Transverse colon (tissue), 4 donors: ENCODE results near the gene OR51B6. TPM values are rescaled to one million over a fixed set of nuclear protein-coding genes. Genes with fewer than 3 reads are reported as not detected.

ENCODE experiments used
- DNase-seq: peaks from one replicate; pipeline ENCODE4 v3.0.0-alpha.2; 2019
- H3K27ac ChIP-seq, 4 donors: fragments of 200-600 bp; sonication (generic); 2 replicates each; pipeline ENCODE4 v1.5.1; 2016 to 2018; ENCODE audit warnings: inconsistent platforms in 4 of 4
- H3K27me3 ChIP-seq: fragments of 200-600 bp; sonication (generic); 2 replicates; pipeline ENCODE4 v1.5.1; 2017; ENCODE audit warnings: inconsistent platforms
- H3K36me3 ChIP-seq, 4 donors: fragments of 200-600 bp; sonication (generic); 2 replicates each; pipeline ENCODE4 v1.5.1; 2017 to 2019; ENCODE audit warnings: inconsistent platforms in 4 of 4
- H3K4me1 ChIP-seq, 4 donors: fragments of 200-600 bp; sonication (generic); 2 replicates each; pipeline ENCODE4 v1.5.1; 2017 to 2020; ENCODE audit warnings: inconsistent platforms in 4 of 4
- H3K4me3 ChIP-seq, 4 donors: fragments of 200-600 bp; sonication (generic); 1 replicate in 1 of 4; 2 replicates in 3 of 4; pipeline versions ENCODE4 v1.5.1 to v1.6.1; 2017 to 2019; ENCODE audit warnings: inconsistent platforms in 4 of 4
- H3K9me3 ChIP-seq, 2 donors: fragments of 200-600 bp; sonication (generic); 2 replicates each; pipeline ENCODE4 v1.5.1; 2017 to 2019; ENCODE audit warnings: inconsistent platforms in 2 of 2
- CTCF ChIP-seq, 5 experiments: fragments of 200-600 bp in 3 of 5; fragments of 450-650 bp in 2 of 5; sonication (generic) in 3 of 5; IDR thresholded peaks; 1 replicate in 2 of 5; 2 replicates in 3 of 5; pipeline ENCODE4 v1.5.1; 2016 to 2017; ENCODE audit warnings: antibody characterized with exemption in 5 of 5, inconsistent platforms in 3 of 5, mild to moderate bottlenecking in 2 of 5, moderate library complexity in 1 of 5
- EP300 ChIP-seq: sonication (generic); formaldehyde crosslinking; IDR thresholded peaks from one replicate; pipeline ENCODE4 v1.6.1; 2017; ENCODE audit warnings: antibody characterized with exemption, low read depth
- POLR2A ChIP-seq: fragments of 450-650 bp; IDR thresholded peaks from one replicate; pipeline ENCODE4 v1.6.1; 2016; ENCODE audit warnings: antibody characterized with exemption, mild to moderate bottlenecking, moderate library complexity
- POLR2AphosphoS5 ChIP-seq, 3 donors: sonication (generic); formaldehyde crosslinking; IDR thresholded peaks; one replicate each; pipeline ENCODE4 v1.6.1; 2016; ENCODE audit warnings: antibody characterized with exemption in 3 of 3
- WGBS, 2 donors: methylation state at CpG; one replicate each; pipeline ENCODE4 v1.1.5; 2018; ENCODE audit warnings: low coverage in 1 of 2; 5-methylcytosine and 5-hydroxymethylcytosine counted together
- in situ Hi-C, 4 donors: fragments of 200-750 bp; cut with MboI; loops; one replicate each; pipeline versions ENCODE4 v1.15.0 to v1.15.1; 2017; ENCODE audit warnings: low sequenced_read_pairs in 3 of 4, low pct_ligation_motif_present in 1 of 4, low pct_unique_long_range_greater_than_20kb in 1 of 4
- intact Hi-C: fragments of 100-400 bp; cut with DNase I; formaldehyde crosslinking; loops from one replicate; pipeline ENCODE4 v1.15.1; 2023; ENCODE audit warnings: low total_unique reads
- total RNA-seq, 4 donors: library from RNA; depleted of rRNA; stranded (reverse); fragments of >200 nt; gene quantifications; one replicate each; pipeline ENCODE4 v1.1.0, GENCODE V29; 2016

Gene OR51B6
- total RNA-seq, 4 donors from 2014 or later = not detected

- H3K4me1 ChIP-seq = no peaks in the 10 kb centered on the region
- no peak overlapping the region for H3K27ac ChIP-seq
- no peaks in the 10 kb centered on the region for H3K9me3 ChIP-seq
- H3K27me3 ChIP-seq = no peaks in the 10 kb centered on the region
- TF ChIP-seq POLR2AphosphoS5 (IDR thresholded peaks at IDR 0.05) (no peak), EP300 (no peak), CTCF (IDR thresholded peaks at IDR 0.05) (no peak), POLR2A (no peak)
- H3K36me3 ChIP-seq = no peaks in the 10 kb centered on the region
- H3K4me3 ChIP-seq = no peak overlapping the region
- in situ Hi-C loops = no loop called here
- WGBS, 2 donors = 25 to 69% methylated on average over 2 of the region's 2 CpGs
- DNase-seq = no peak
- intact Hi-C loops = no loop called here
These were observed 16.3 kb downstream of the OR51B6 start for GRCh38 chr11:5367448-5368074.

GRCh38 chr11:5368502-5369043 lies 17.3 kb downstream of the OR51B6 start:
- no peaks in the 10 kb centered on the region for H3K9me3 ChIP-seq
- intact Hi-C loops (no loop called here), in situ Hi-C loops (no loop called here)
- H3K4me3 ChIP-seq = no peak overlapping the region
- 55 to 74% methylated on average over 3 of the region's 3 CpGs for WGBS, 2 donors
- no peaks in the 10 kb centered on the region for H3K4me1 ChIP-seq
- no peaks in the 10 kb centered on the region for H3K36me3 ChIP-seq
- H3K27ac ChIP-seq = no peak overlapping the region
- TF ChIP-seq POLR2A (no peak), CTCF (IDR thresholded peaks at IDR 0.05) (no peak), POLR2AphosphoS5 (IDR thresholded peaks at IDR 0.05) (no peak), EP300 (no peak)
- H3K27me3 ChIP-seq = no peaks in the 10 kb centered on the region
- DNase-seq = no peak

- TF ChIP-seq POLR2AphosphoS5 (IDR thresholded peaks at IDR 0.05) (no peak), EP300 (no peak), CTCF (IDR thresholded peaks at IDR 0.05) (no peak), POLR2A (no peak)
- Histone ChIP-seq H3K4me1 (no peaks in the 10 kb centered on the region), H3K36me3 (no peaks in the 10 kb centered on the region), H3K9me3 (no peaks in the 10 kb centered on the region), H3K27me3 (no peaks in the 10 kb centered on the region), H3K4me3 (no peak overlapping the region), H3K27ac (no peak overlapping the region)
- in situ Hi-C loops (no loop called here), intact Hi-C loops (no loop called here)
- no peak for DNase-seq
These were observed 18.5 kb downstream of the OR51B6 start for GRCh38 chr11:5369789-5370188.

- no peaks in the 10 kb centered on the region for H3K4me1 ChIP-seq
- intact Hi-C loops = no loop called here
- H3K36me3 ChIP-seq = no peaks in the 10 kb centered on the region
- no peaks in the 10 kb centered on the region for H3K27me3 ChIP-seq
- no peak overlapping the region for H3K27ac ChIP-seq
- no peaks in the 10 kb centered on the region for H3K9me3 ChIP-seq
- peak; percentile 36 to 62 (median 53) for TF ChIP-seq CTCF (IDR thresholded peaks at IDR 0.05)
- no peak for TF ChIP-seq POLR2AphosphoS5 (IDR thresholded peaks at IDR 0.05)
- no peak for TF ChIP-seq EP300
- TF ChIP-seq POLR2A = no peak
- H3K4me3 ChIP-seq = no peak overlapping the region
- DNase-seq = peak; percentile 27
- WGBS, 2 donors = 66 to 72% methylated on average over 4 of the region's 4 CpGs
- in situ Hi-C loops = no loop called here
These were observed 29.5 kb downstream of the OR51B6 start for GRCh38 chr11:5380740-5381342.
